ENCODE measurements around the gene PIEZO2.

- no peak for TF ChIP-seq EZH2phosphoT487 (IDR thresholded peaks at IDR 0.05)
- TF ChIP-seq CTCF (IDR thresholded peaks at IDR 0.05): no peak
These were observed 139.5 kb downstream of the PIEZO2 start for GRCh38 chr18:11009869-11010268.
